Neural cell (in vitro differentiated cells): Measurements from ENCODE around the gene MCUR1.

Experiments
- CTCF ChIP-seq: fragments of 450-650 bp; IDR thresholded peaks from 2 replicates; pipeline ENCODE4 v1.5.1; 2014; ENCODE audit warnings: antibody characterized with exemption, mild to moderate bottlenecking, moderate library complexity; ENCODE audit not compliant: poor library complexity, severe bottlenecking
- EP300 ChIP-seq: fragments of 450-650 bp; conservative IDR thresholded peaks from 2 replicates; pipeline ENCODE4 v1.6.1; 2014; ENCODE audit warnings: antibody characterized with exemption, mild to moderate bottlenecking, moderate library complexity; ENCODE audit not compliant: poor library complexity, severe bottlenecking
- EZH2 ChIP-seq: fragments of 200-600, 300-800 bp; shearing (Covaris generic), sonication (generic); IDR thresholded peaks from 2 replicates; pipeline ENCODE4 v1.6.1; 2014; ENCODE audit warnings: antibody characterized with exemption, low read length, borderline replicate concordance, mild to moderate bottlenecking; ENCODE audit not compliant: insufficient read depth, poor library complexity, severe bottlenecking
- POLR2AphosphoS5 ChIP-seq: IDR thresholded peaks from 2 replicates; pipeline ENCODE4 v1.6.1; 2012
- RAD21 ChIP-seq: fragments of 450-650 bp; conservative IDR thresholded peaks from 2 replicates; pipeline ENCODE4 v1.6.1; 2014; ENCODE audit warnings: antibody characterized with exemption, mild to moderate bottlenecking, moderate library complexity
- TAF1 ChIP-seq: IDR thresholded peaks from 2 replicates; pipeline ENCODE4 v1.6.1; 2012; ENCODE audit warnings: low read depth
- TF ChIP-seq, protein P1 (sequence below): IDR thresholded peaks from 2 replicates; pipeline ENCODE4 v1.6.1; 2012; ENCODE audit warnings: borderline replicate concordance

DNA sequence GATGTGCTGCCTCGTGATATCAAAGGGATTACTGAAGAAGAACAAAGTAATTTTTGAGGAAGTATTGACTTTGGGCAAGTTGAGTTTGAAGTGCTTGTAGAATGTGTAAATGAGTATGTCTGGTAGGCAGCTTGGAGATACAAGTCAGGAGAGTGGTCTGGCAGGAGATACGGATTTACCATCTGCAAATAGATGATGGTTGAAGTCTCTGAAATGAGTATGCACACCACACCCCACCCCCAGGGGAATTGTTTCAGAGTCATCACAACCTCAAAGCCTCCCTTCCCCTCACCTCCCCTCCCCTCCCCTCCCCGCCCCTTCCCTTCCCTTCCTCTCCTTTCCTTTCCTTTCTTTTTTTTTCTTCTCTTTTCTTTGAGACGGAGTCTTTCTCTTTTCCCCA lies 16.4 kb upstream of the MCUR1 start:
- TF ChIP-seq CTCF (no peak), EP300 (no peak), POLR2AphosphoS5 (no peak), RAD21 (no peak), TAF1 (no peak), EZH2 (no peak)
- TF ChIP-seq, protein P1, sequence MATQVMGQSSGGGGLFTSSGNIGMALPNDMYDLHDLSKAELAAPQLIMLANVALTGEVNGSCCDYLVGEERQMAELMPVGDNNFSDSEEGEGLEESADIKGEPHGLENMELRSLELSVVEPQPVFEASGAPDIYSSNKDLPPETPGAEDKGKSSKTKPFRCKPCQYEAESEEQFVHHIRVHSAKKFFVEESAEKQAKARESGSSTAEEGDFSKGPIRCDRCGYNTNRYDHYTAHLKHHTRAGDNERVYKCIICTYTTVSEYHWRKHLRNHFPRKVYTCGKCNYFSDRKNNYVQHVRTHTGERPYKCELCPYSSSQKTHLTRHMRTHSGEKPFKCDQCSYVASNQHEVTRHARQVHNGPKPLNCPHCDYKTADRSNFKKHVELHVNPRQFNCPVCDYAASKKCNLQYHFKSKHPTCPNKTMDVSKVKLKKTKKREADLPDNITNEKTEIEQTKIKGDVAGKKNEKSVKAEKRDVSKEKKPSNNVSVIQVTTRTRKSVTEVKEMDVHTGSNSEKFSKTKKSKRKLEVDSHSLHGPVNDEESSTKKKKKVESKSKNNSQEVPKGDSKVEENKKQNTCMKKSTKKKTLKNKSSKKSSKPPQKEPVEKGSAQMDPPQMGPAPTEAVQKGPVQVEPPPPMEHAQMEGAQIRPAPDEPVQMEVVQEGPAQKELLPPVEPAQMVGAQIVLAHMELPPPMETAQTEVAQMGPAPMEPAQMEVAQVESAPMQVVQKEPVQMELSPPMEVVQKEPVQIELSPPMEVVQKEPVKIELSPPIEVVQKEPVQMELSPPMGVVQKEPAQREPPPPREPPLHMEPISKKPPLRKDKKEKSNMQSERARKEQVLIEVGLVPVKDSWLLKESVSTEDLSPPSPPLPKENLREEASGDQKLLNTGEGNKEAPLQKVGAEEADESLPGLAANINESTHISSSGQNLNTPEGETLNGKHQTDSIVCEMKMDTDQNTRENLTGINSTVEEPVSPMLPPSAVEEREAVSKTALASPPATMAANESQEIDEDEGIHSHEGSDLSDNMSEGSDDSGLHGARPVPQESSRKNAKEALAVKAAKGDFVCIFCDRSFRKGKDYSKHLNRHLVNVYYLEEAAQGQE, result no peak
